ENCODE results near the gene MAP3K1.

MAP3K1 gene

GRCh38 chr5:56829137-56829908 is 14.0 kb downstream of the MAP3K1 start:
- H3K36me3 ChIP-seq (ENCODE audit: control insufficient read depth, insufficient read depth, low read length, severe bottlenecking), result no peaks in the 10 kb centered on the region
- no peaks in the 10 kb centered on the region for H3K27me3 ChIP-seq (replicated peaks; ENCODE audit: control insufficient read depth, insufficient read depth, low read length)
- no peak overlapping the region for H3K4me3 ChIP-seq (ENCODE audit: low read length)
- no peaks in the 10 kb centered on the region for H3K4me1 ChIP-seq (ENCODE audit: control insufficient read depth, insufficient read depth, low read length)
- H3K9ac ChIP-seq (ENCODE audit: low read length), result no peak overlapping the region
- no peaks in the 10 kb centered on the region for H3K9me3 ChIP-seq (ENCODE audit: control insufficient read depth, low read length)
- no peak for DNase-seq (ENCODE audit: low read depth)

DNA sequence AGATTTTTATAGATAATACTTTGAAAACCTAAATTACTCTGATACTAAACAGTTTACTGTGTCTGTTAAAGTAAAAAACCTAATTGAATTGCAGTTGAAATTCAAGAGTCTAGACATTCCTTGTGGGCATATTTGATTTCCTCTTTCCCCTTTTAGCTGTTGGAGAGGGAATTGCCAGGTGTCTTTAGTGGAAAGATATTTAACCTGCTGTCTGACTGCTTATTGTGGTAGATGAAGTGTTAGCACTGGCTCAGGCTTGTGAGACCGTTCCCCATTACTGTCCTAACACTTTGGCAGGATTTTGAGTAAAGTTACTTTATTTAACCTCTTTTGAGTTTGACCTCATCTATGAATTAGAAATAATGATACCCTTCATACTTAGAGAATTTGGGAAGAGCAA is 16.4 kb downstream of the MAP3K1 start:
- no peak overlapping the region for H3K9ac ChIP-seq (ENCODE audit: low read length)
- no peaks in the 10 kb centered on the region for H3K4me1 ChIP-seq (ENCODE audit: control insufficient read depth, insufficient read depth, low read length)
- no peak overlapping the region for H3K4me3 ChIP-seq (ENCODE audit: low read length)
- no peaks in the 10 kb centered on the region for H3K9me3 ChIP-seq (ENCODE audit: control insufficient read depth, low read length)
- DNase-seq (ENCODE audit: low read depth), result no peak
- H3K36me3 ChIP-seq (ENCODE audit: control insufficient read depth, insufficient read depth, low read length, severe bottlenecking), result no peaks in the 10 kb centered on the region
- H3K27me3 ChIP-seq (replicated peaks; ENCODE audit: control insufficient read depth, insufficient read depth, low read length), result no peaks in the 10 kb centered on the region

DNA sequence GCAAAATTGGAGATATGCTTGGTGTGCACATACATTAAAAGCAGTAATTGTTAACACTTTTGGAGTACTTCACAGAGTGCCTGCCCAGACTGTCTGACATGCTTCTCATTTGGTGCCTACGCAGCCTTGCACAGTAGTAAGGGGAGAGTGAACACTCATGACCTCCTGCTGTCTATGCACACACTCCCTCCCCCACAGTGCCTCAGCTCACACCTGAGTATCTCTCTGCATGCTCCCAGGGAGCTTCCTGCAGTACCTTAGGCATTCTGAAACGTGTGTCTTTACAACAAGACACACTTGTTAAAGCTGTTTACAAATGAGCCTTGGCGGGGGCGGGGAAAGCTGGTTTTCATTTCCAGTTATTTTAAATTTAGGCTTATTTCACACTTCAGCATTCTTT is 18.0 kb downstream of the MAP3K1 start:
- H3K4me3 ChIP-seq (ENCODE audit: low read length), result no peak overlapping the region
- no peak for DNase-seq (ENCODE audit: low read depth)
- H3K9me3 ChIP-seq (ENCODE audit: control insufficient read depth, low read length), result no peaks in the 10 kb centered on the region
- H3K4me1 ChIP-seq (ENCODE audit: control insufficient read depth, insufficient read depth, low read length), result peaks cover 4% of the 10 kb centered on the region
- H3K27me3 ChIP-seq (replicated peaks; ENCODE audit: control insufficient read depth, insufficient read depth, low read length), result no peaks in the 10 kb centered on the region
- no peak overlapping the region for H3K9ac ChIP-seq (ENCODE audit: low read length)
- H3K36me3 ChIP-seq (ENCODE audit: control insufficient read depth, insufficient read depth, low read length, severe bottlenecking), result no peaks in the 10 kb centered on the region

DNA sequence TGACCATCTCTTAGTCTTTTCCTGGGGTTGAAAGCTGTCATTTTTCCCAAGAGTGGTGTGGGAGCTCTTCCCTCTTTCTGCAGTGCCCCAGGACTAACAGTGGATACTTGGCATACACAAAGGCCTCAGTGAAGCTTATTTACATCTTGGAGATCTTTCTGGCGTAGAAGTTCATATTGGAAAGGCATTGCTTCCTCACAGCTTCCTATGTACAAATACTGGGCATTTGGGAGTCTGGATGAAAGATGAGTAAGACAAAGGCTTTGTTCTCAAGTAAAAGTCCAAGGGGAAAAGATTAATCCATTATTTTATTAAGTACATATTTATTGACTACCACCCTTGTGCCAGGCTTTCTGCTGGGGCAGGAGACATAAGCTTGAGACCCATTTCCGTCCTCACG is 22.0 kb downstream of the MAP3K1 start:
- Histone ChIP-seq H3K36me3 (ENCODE audit: control insufficient read depth, insufficient read depth, low read length, severe bottlenecking) (no peaks in the 10 kb centered on the region), H3K9ac (ENCODE audit: low read length) (no peak overlapping the region), H3K9me3 (ENCODE audit: control insufficient read depth, low read length) (no peaks in the 10 kb centered on the region), H3K4me3 (ENCODE audit: low read length) (no peak overlapping the region), H3K27me3 (replicated peaks; ENCODE audit: control insufficient read depth, insufficient read depth, low read length) (no peaks in the 10 kb centered on the region), H3K4me1 (ENCODE audit: control insufficient read depth, insufficient read depth, low read length) (peaks cover 13% of the 10 kb centered on the region)
- DNase-seq (ENCODE audit: low read depth), result no peak

GRCh38 chr5:56837956-56838355 is 22.6 kb downstream of the MAP3K1 start:
- no peak for DNase-seq (ENCODE audit: low read depth)
- Histone ChIP-seq H3K27me3 (replicated peaks; ENCODE audit: control insufficient read depth, insufficient read depth, low read length) (no peaks in the 10 kb centered on the region), H3K36me3 (ENCODE audit: control insufficient read depth, insufficient read depth, low read length, severe bottlenecking) (no peaks in the 10 kb centered on the region), H3K9ac (ENCODE audit: low read length) (no peak overlapping the region), H3K4me3 (ENCODE audit: low read length) (no peak overlapping the region), H3K4me1 (ENCODE audit: control insufficient read depth, insufficient read depth, low read length) (peaks cover 13% of the 10 kb centered on the region), H3K9me3 (ENCODE audit: control insufficient read depth, low read length) (no peaks in the 10 kb centered on the region)

GRCh38 chr5:56838409-56839039 is 23.2 kb downstream of the MAP3K1 start:
- Histone ChIP-seq H3K36me3 (ENCODE audit: control insufficient read depth, insufficient read depth, low read length, severe bottlenecking) (no peaks in the 10 kb centered on the region), H3K9me3 (ENCODE audit: control insufficient read depth, low read length) (no peaks in the 10 kb centered on the region), H3K4me1 (ENCODE audit: control insufficient read depth, insufficient read depth, low read length) (peaks cover 13% of the 10 kb centered on the region), H3K4me3 (ENCODE audit: low read length) (peak overlapping the region; percentile 58), H3K27me3 (replicated peaks; ENCODE audit: control insufficient read depth, insufficient read depth, low read length) (no peaks in the 10 kb centered on the region), H3K9ac (ENCODE audit: low read length) (peak overlapping the region; percentile 78)
- DNase-seq (ENCODE audit: low read depth), result peak; percentile 86

GRCh38 chr5:56839062-56839461 is 23.7 kb downstream of the MAP3K1 start:
- Histone ChIP-seq H3K4me3 (ENCODE audit: low read length) (peak overlapping the region; percentile 58), H3K27me3 (replicated peaks; ENCODE audit: control insufficient read depth, insufficient read depth, low read length) (no peaks in the 10 kb centered on the region), H3K9me3 (ENCODE audit: control insufficient read depth, low read length) (no peaks in the 10 kb centered on the region), H3K9ac (ENCODE audit: low read length) (peak overlapping the region; percentile 78), H3K4me1 (ENCODE audit: control insufficient read depth, insufficient read depth, low read length) (peaks cover 13% of the 10 kb centered on the region), H3K36me3 (ENCODE audit: control insufficient read depth, insufficient read depth, low read length, severe bottlenecking) (no peaks in the 10 kb centered on the region)
- DNase-seq (ENCODE audit: low read depth), result peak; percentile 9

DNA sequence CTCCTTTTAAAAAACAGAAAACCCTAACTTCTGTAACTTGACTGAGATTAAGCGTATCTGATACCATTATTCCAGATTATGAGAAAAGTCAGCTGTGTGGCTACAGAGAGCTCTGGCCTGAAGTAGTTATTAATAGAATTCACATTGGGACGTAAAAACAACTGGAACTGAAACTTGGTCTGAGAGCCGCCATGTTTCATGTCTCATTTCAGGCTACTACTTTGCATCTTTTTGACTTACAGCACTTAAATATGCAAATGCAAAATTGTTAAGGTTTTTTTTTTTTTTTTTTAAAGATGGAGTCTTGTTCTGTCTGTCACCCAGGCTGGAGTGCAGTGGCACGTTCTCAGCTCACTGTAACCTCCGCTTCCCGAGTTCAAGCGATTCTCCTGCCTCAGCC is 25.2 kb downstream of the MAP3K1 start:
- DNase-seq (ENCODE audit: low read depth), result no peak
- Histone ChIP-seq H3K36me3 (ENCODE audit: control insufficient read depth, insufficient read depth, low read length, severe bottlenecking) (no peaks in the 10 kb centered on the region), H3K4me3 (ENCODE audit: low read length) (no peak overlapping the region)

GRCh38 chr5:56845277-56845676 is 29.9 kb downstream of the MAP3K1 start:
- no peaks in the 10 kb centered on the region for H3K27me3 ChIP-seq (replicated peaks; ENCODE audit: control insufficient read depth, insufficient read depth, low read length)
- no peak overlapping the region for H3K9ac ChIP-seq (ENCODE audit: low read length)
- no peaks in the 10 kb centered on the region for H3K4me1 ChIP-seq (ENCODE audit: control insufficient read depth, insufficient read depth, low read length)
- no peaks in the 10 kb centered on the region for H3K9me3 ChIP-seq (ENCODE audit: control insufficient read depth, low read length)
- DNase-seq (ENCODE audit: low read depth), result no peak
- H3K36me3 ChIP-seq (ENCODE audit: control insufficient read depth, insufficient read depth, low read length, severe bottlenecking), result no peaks in the 10 kb centered on the region
- H3K4me3 ChIP-seq (ENCODE audit: low read length), result no peak overlapping the region

More for the DNA sequence above, 25.2 kb downstream of the MAP3K1 start:
- Histone ChIP-seq H3K9ac (ENCODE audit: low read length) (no peak overlapping the region), H3K9me3 (ENCODE audit: control insufficient read depth, low read length) (no peaks in the 10 kb centered on the region), H3K27me3 (replicated peaks; ENCODE audit: control insufficient read depth, insufficient read depth, low read length) (no peaks in the 10 kb centered on the region), H3K4me1 (ENCODE audit: control insufficient read depth, insufficient read depth, low read length) (peaks cover 13% of the 10 kb centered on the region)

DNA sequence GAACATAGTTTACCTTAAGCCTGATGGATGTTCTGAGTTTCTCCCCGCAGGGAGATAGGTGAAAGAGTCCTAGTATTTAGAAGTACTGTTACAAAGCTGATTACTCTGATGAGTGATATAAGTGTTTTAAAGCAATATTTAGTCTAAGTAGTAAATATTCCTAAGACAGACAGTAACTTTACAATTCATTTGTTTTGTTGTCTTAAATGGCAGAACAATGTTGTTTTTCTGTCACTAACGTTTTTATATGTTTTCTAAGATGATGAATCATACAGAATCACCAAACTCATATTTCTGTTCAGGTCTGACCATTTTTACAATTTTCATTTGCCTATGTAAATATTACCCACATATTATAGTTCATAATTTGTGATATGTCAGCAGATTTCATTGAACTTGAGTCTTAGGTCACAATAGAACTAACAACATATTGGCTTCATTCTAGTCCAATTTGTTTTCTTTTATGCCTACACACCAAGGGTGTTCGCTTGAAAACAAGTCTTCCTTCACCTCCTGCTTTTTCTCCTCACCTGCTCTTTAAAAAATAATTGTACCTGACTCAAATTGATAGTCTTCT is 30.6 kb downstream of the MAP3K1 start:
- Histone ChIP-seq H3K27me3 (replicated peaks; ENCODE audit: control insufficient read depth, insufficient read depth, low read length) (no peaks in the 10 kb centered on the region), H3K36me3 (ENCODE audit: control insufficient read depth, insufficient read depth, low read length, severe bottlenecking) (no peaks in the 10 kb centered on the region), H3K4me1 (ENCODE audit: control insufficient read depth, insufficient read depth, low read length) (no peaks in the 10 kb centered on the region), H3K9me3 (ENCODE audit: control insufficient read depth, low read length) (no peaks in the 10 kb centered on the region), H3K9ac (ENCODE audit: low read length) (no peak overlapping the region), H3K4me3 (ENCODE audit: low read length) (no peak overlapping the region)
- DNase-seq (ENCODE audit: low read depth), result no peak

GRCh38 chr5:56848206-56848605 is 32.9 kb downstream of the MAP3K1 start:
- H3K9ac ChIP-seq (ENCODE audit: low read length), result no peak overlapping the region
- H3K9me3 ChIP-seq (ENCODE audit: control insufficient read depth, low read length), result no peaks in the 10 kb centered on the region
- H3K4me1 ChIP-seq (ENCODE audit: control insufficient read depth, insufficient read depth, low read length), result peaks cover 2% of the 10 kb centered on the region
- H3K36me3 ChIP-seq (ENCODE audit: control insufficient read depth, insufficient read depth, low read length, severe bottlenecking), result no peaks in the 10 kb centered on the region
- DNase-seq (ENCODE audit: low read depth), result no peak
- H3K27me3 ChIP-seq (replicated peaks; ENCODE audit: control insufficient read depth, insufficient read depth, low read length), result no peaks in the 10 kb centered on the region
- no peak overlapping the region for H3K4me3 ChIP-seq (ENCODE audit: low read length)
